SK-N-SH treated with all-trans-retinoic acid at 6 μM for 48 hours (cell line): ENCODE measurements around the gene FRYL.
A peak's percentile ranks its signal among the peaks of the same experiment; 100 is the strongest.

Experiments
- ATAC-seq: fragments of 200-7000 bp; cut with Tn5 transposase; 3 replicates; pipeline ENCODE4 v1.9.1; 2020; ENCODE audit warnings: mild to moderate bottlenecking, moderate library complexity
- ARNTL ChIP-seq: fragments of 450-650 bp; formaldehyde crosslinking; IDR thresholded peaks from 2 replicates; pipeline ENCODE4 v1.5.0; 2020; ENCODE audit warnings: low read depth, mild to moderate bottlenecking, moderate library complexity, borderline replicate concordance
- BACH2 ChIP-seq: fragments of 250-450 bp; sonication (Bioruptor Pico); IDR thresholded peaks from 2 replicates; pipeline ENCODE4 v1.9.0; 2021; ENCODE audit warnings: mild to moderate bottlenecking, borderline replicate concordance
- CREB5 ChIP-seq: fragments of 250-450 bp; sonication (Bioruptor Pico); IDR thresholded peaks from 2 replicates; pipeline ENCODE4 v1.5.1; 2020; ENCODE audit warnings: low read depth, mild to moderate bottlenecking, moderate library complexity
- CSDC2 ChIP-seq: fragments of 250-450 bp; sonication (Bioruptor Pico); IDR thresholded peaks from 2 replicates; pipeline ENCODE4 v1.5.0; 2020; ENCODE audit warnings: mild to moderate bottlenecking, moderate library complexity
- CSRNP3 ChIP-seq: fragments of 250-450 bp; sonication (Bioruptor Pico); IDR thresholded peaks from 2 replicates; pipeline ENCODE4 v1.5.1; 2021; ENCODE audit warnings: mild to moderate bottlenecking, moderate library complexity
- ESRRG ChIP-seq: fragments of 250-450 bp; sonication (Bioruptor Pico); IDR thresholded peaks from 2 replicates; pipeline ENCODE4 v1.6.1; 2021; ENCODE audit warnings: mild to moderate bottlenecking
- GLIS3 ChIP-seq: fragments of 250-450 bp; sonication (Bioruptor Pico); IDR thresholded peaks from 2 replicates; pipeline ENCODE4 v1.5.0; 2020; ENCODE audit warnings: mild to moderate bottlenecking, moderate library complexity
- ISL1 ChIP-seq: fragments of 250-450 bp; sonication (Bioruptor Pico); IDR thresholded peaks from 2 replicates; pipeline ENCODE4 v2.1.2; 2022; ENCODE audit warnings: mild to moderate bottlenecking, moderate library complexity
- OSR1 ChIP-seq: fragments of 250-450 bp; sonication (Bioruptor Pico); IDR thresholded peaks from 2 replicates; pipeline ENCODE4 v1.8.0; 2022; ENCODE audit warnings: moderate library complexity, mild to moderate bottlenecking, inconsistent platforms
- PATZ1 ChIP-seq: fragments of 250-450 bp; sonication (Bioruptor Pico); IDR thresholded peaks from 2 replicates; pipeline ENCODE4 v1.8.0; 2020; ENCODE audit warnings: mild to moderate bottlenecking, moderate library complexity, borderline replicate concordance
- PPARA ChIP-seq: fragments of 250-450 bp; sonication (Bioruptor Pico); IDR thresholded peaks from 2 replicates; pipeline ENCODE4 v1.5.0; 2020; ENCODE audit warnings: mild to moderate bottlenecking, borderline replicate concordance
- SNAI2 ChIP-seq: fragments of 250-450 bp; sonication (Bioruptor Pico); IDR thresholded peaks from 2 replicates; pipeline ENCODE4 v1.5.0; 2020; ENCODE audit warnings: mild to moderate bottlenecking, moderate library complexity
- TCF4 ChIP-seq: fragments of 250-450 bp; sonication (Bioruptor Pico); IDR thresholded peaks from 2 replicates; pipeline ENCODE4 v1.8.0; 2021; ENCODE audit warnings: mild to moderate bottlenecking, moderate library complexity, borderline replicate concordance
- TOX ChIP-seq: fragments of 250-450 bp; sonication (Bioruptor Pico); IDR thresholded peaks from 2 replicates; pipeline ENCODE4 v1.8.0; 2021; ENCODE audit warnings: mild to moderate bottlenecking, moderate library complexity, borderline replicate concordance
- TSHZ2 ChIP-seq: fragments of 250-450 bp; sonication (Bioruptor Pico); IDR thresholded peaks from 2 replicates; pipeline ENCODE4 v1.5.0; 2020; ENCODE audit warnings: mild to moderate bottlenecking, moderate library complexity
- ZC3H10 ChIP-seq: fragments of 250-450 bp; sonication (Bioruptor Pico); IDR thresholded peaks from 2 replicates; pipeline ENCODE4 v1.5.1; 2021; ENCODE audit warnings: mild to moderate bottlenecking, moderate library complexity
- ZFP3 ChIP-seq: fragments of 250-450 bp; sonication (Bioruptor Pico); IDR thresholded peaks from 2 replicates; pipeline ENCODE4 v1.5.0; 2020; ENCODE audit warnings: mild to moderate bottlenecking, moderate library complexity
- ZFP30 ChIP-seq: fragments of 450-650 bp; formaldehyde crosslinking; IDR thresholded peaks from 2 replicates; pipeline ENCODE4 v1.5.0; 2022; ENCODE audit warnings: mild to moderate bottlenecking, moderate library complexity
- ZNF565 ChIP-seq: fragments of 450-650 bp; formaldehyde crosslinking; conservative IDR thresholded peaks from 2 replicates; pipeline ENCODE4 v1.5.0; 2020; ENCODE audit warnings: low read depth, mild to moderate bottlenecking, moderate library complexity
- ZNF70 ChIP-seq: fragments of 450-650 bp; formaldehyde crosslinking; IDR thresholded peaks from 2 replicates; pipeline ENCODE4 v1.5.0; 2020; ENCODE audit warnings: mild to moderate bottlenecking, moderate library complexity
- ZNF8 ChIP-seq: fragments of 450-650 bp; formaldehyde crosslinking; IDR thresholded peaks from 2 replicates; pipeline ENCODE4 v1.5.0; 2020; ENCODE audit warnings: mild to moderate bottlenecking, moderate library complexity

FRYL gene

GRCh38 chr4:48481581-48481980 lies 298.5 kb downstream of the FRYL start:
- no peak for ATAC-seq
- TF ChIP-seq PPARA (CRISPR knock-in tag): no peak
- TF ChIP-seq ISL1 (CRISPR knock-in tag): no peak
- TF ChIP-seq ZFP3 (CRISPR knock-in tag): no peak
- no peak for TF ChIP-seq BACH2 (CRISPR knock-in tag)
- no peak for TF ChIP-seq PATZ1 (CRISPR knock-in tag)
- no peak for TF ChIP-seq CREB5 (CRISPR knock-in tag)
- no peak for TF ChIP-seq TSHZ2 (CRISPR knock-in tag)
- TF ChIP-seq ZNF70 (CRISPR knock-in tag): no peak
- no peak for TF ChIP-seq TOX (CRISPR knock-in tag)
- TF ChIP-seq GLIS3 (CRISPR knock-in tag): no peak
- TF ChIP-seq ZNF565 (CRISPR knock-in tag): no peak
- TF ChIP-seq ZFP30 (CRISPR knock-in tag): no peak
- TF ChIP-seq OSR1 (CRISPR knock-in tag): no peak
- TF ChIP-seq CSDC2: no peak
- TF ChIP-seq ZC3H10 (CRISPR knock-in tag): no peak

- no peak for TF ChIP-seq PATZ1 (CRISPR knock-in tag)
- no peak for TF ChIP-seq ARNTL
- no peak for TF ChIP-seq TOX (CRISPR knock-in tag)
- TF ChIP-seq ZNF8 (CRISPR knock-in tag): no peak
- TF ChIP-seq TCF4: peak; percentile 65; the same call in 1 of the 2 replicates
- TF ChIP-seq ZFP3 (CRISPR knock-in tag): no peak
- ATAC-seq: no peak
These were observed 301.8 kb downstream of the FRYL start for GRCh38 chr4:48478273-48478672.

GRCh38 chr4:48475770-48476169 lies 304.3 kb downstream of the FRYL start:
- no peak for ATAC-seq
- TF ChIP-seq OSR1 (CRISPR knock-in tag): no peak
- no peak for TF ChIP-seq ZNF565 (CRISPR knock-in tag)
- no peak for TF ChIP-seq ZFP3 (CRISPR knock-in tag)
- TF ChIP-seq PATZ1 (CRISPR knock-in tag): no peak
- TF ChIP-seq ZFP30 (CRISPR knock-in tag): no peak
- TF ChIP-seq ZC3H10 (CRISPR knock-in tag): no peak
- TF ChIP-seq SNAI2 (CRISPR knock-in tag): no peak
- TF ChIP-seq ESRRG (CRISPR knock-in tag): no peak
- TF ChIP-seq CSRNP3: no peak
- no peak for TF ChIP-seq TCF4
- no peak for TF ChIP-seq TSHZ2 (CRISPR knock-in tag)
- TF ChIP-seq GLIS3 (CRISPR knock-in tag): no peak
- no peak for TF ChIP-seq ZNF8 (CRISPR knock-in tag)
- TF ChIP-seq PPARA (CRISPR knock-in tag): no peak
- no peak for TF ChIP-seq ZNF70 (CRISPR knock-in tag)
- TF ChIP-seq CSDC2: no peak
